Stimulated activated CD8-positive, alpha-beta memory T cell treated with anti-CD3 and anti-CD28 coated beads, Interleukin-7, amount 100 ng/mL, for 4 hours (primary cell): Measurements from ENCODE around the gene IL20RB.
A peak's percentile ranks its signal among the peaks of the same experiment; 100 is the strongest.
"Not testable (repeated sequence)": the region's sequence is repeated elsewhere in the genome, so short reads cannot be mapped to it uniquely, and the experiment has no call there.

Source experiments
- DNase-seq, 2 donors: peaks; one replicate each; pipeline ENCODE4 v3.0.0-alpha.2; 2020; ENCODE audit warnings: low read depth in 2 of 2

Gene IL20RB

GRCh38 chr3:136987398-136987980, 29.7 kb downstream of the IL20RB start:
- not testable (repeated sequence) for DNase-seq

GRCh38 chr3:136988651-136989050, 30.9 kb downstream of the IL20RB start:
- no peak for DNase-seq

GRCh38 chr3:136989781-136990524, 32.2 kb downstream of the IL20RB start:
- no peak for DNase-seq

- DNase-seq: no peak
Observed at GRCh38 chr3:136990826-136991225, 33.0 kb downstream of the IL20RB start.

- DNase-seq: no peak
Observed at GRCh38 chr3:136992115-136992514, 34.3 kb downstream of the IL20RB start.

GRCh38 chr3:136994772-136995516, 37.2 kb downstream of the IL20RB start:
- DNase-seq: no peak

- no peak for DNase-seq
Observed at GRCh38 chr3:136995652-136996051, 37.9 kb downstream of the IL20RB start.

- DNase-seq: no peak
Observed at GRCh38 chr3:137000039-137000438, 42.3 kb downstream of the IL20RB start.

GRCh38 chr3:137007376-137007775, 49.6 kb downstream of the IL20RB start:
- not testable (repeated sequence) for DNase-seq

- no peak for DNase-seq
Observed at GRCh38 chr3:137008131-137008530, 50.3 kb downstream of the IL20RB start.

- no peak for DNase-seq
Observed at GRCh38 chr3:137008976-137009375, 51.2 kb downstream of the IL20RB start.

- DNase-seq: no peak
Observed at GRCh38 chr3:137010137-137010536, 52.4 kb downstream of the IL20RB start.

GRCh38 chr3:137011153-137011552, 53.4 kb downstream of the IL20RB start:
- DNase-seq: no peak

GRCh38 chr3:137012097-137012501, 54.3 kb downstream of the IL20RB start:
- DNase-seq: no peak

GRCh38 chr3:137013951-137014688, 56.3 kb downstream of the IL20RB start:
- peak; percentile 69 to 70 for DNase-seq

- not testable (repeated sequence) for DNase-seq
Observed at GRCh38 chr3:137017316-137017715, 59.5 kb downstream of the IL20RB start.

GRCh38 chr3:137020315-137020714, 62.5 kb downstream of the IL20RB start:
- DNase-seq: no peak

GRCh38 chr3:137020888-137021287, 63.1 kb downstream of the IL20RB start:
- DNase-seq: no peak

GRCh38 chr3:137024348-137024747, 66.6 kb downstream of the IL20RB start:
- no peak for DNase-seq

GRCh38 chr3:137026701-137027100, 68.9 kb downstream of the IL20RB start:
- DNase-seq: no peak

GRCh38 chr3:137032465-137033120, 74.8 kb downstream of the IL20RB start:
- DNase-seq: peak; percentile 43 to 45

- DNase-seq: no peak
Observed at GRCh38 chr3:137035631-137036030, 77.8 kb downstream of the IL20RB start.
